Neural cell (in vitro differentiated cells): ENCODE data around the gene TUBB1.

Experiments used
- EP300 ChIP-seq: fragments of 450-650 bp; conservative IDR thresholded peaks from 2 replicates; pipeline ENCODE4 v1.6.1; 2014; ENCODE audit warnings: antibody characterized with exemption, mild to moderate bottlenecking, moderate library complexity; ENCODE audit not compliant: poor library complexity, severe bottlenecking
- EZH2 ChIP-seq: fragments of 200-600, 300-800 bp; shearing (Covaris generic), sonication (generic); IDR thresholded peaks from 2 replicates; pipeline ENCODE4 v1.6.1; 2014; ENCODE audit warnings: antibody characterized with exemption, low read length, borderline replicate concordance, mild to moderate bottlenecking; ENCODE audit not compliant: insufficient read depth, poor library complexity, severe bottlenecking
- POLR2AphosphoS5 ChIP-seq: IDR thresholded peaks from 2 replicates; pipeline ENCODE4 v1.6.1; 2012
- RAD21 ChIP-seq: fragments of 450-650 bp; conservative IDR thresholded peaks from 2 replicates; pipeline ENCODE4 v1.6.1; 2014; ENCODE audit warnings: antibody characterized with exemption, mild to moderate bottlenecking, moderate library complexity
- TF ChIP-seq, protein P1 (sequence below): fragments of 450-650 bp; IDR thresholded peaks from 2 replicates; pipeline ENCODE4 v1.5.1; 2014; ENCODE audit warnings: antibody characterized with exemption, mild to moderate bottlenecking, moderate library complexity; ENCODE audit not compliant: poor library complexity, severe bottlenecking
- TF ChIP-seq, protein P2 (sequence below): IDR thresholded peaks from 2 replicates; pipeline ENCODE4 v1.6.1; 2012; ENCODE audit warnings: borderline replicate concordance

DNA sequence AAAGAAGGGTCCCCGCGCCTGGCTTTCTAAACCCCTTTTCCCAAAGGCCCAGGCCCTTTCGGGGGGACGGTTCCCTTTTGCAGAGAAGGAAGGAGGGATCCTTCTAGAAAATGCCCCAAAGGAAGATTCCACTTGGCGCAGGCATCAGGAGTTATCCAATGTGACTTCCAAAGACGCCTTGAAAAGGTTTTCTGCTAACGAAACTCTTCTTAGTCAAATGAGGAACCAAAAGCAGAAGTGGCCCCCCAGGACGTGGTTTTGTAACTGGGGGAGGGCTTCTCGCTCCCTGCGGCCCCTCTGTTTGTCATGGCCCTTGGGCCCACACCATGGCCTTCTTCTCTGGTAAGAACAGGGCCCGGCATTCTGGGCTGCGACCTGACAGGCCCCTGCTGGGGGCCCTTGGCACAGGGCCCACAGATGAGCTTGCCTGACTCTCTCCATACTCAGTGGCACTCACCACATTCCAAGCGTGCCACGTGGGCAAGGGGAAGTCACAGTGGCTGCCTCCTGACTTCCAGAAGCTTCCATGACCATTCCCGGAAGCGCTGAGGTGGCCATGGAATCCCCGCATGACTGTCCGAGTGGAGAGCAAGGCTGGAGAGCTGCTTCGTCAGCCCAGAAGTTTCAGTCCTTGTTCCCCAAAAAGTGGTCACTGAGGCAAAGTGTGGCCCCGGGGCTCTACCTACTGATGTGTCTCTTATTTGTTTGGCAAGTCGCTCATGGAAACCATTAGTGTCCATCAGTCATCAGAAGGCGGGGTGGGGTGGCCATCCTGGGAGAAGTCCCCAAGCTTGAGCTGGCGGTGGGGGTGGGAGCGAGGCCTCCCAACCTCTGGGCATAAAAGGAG is 11.3 kb upstream of the TUBB1 start:
- TF ChIP-seq, protein P1, sequence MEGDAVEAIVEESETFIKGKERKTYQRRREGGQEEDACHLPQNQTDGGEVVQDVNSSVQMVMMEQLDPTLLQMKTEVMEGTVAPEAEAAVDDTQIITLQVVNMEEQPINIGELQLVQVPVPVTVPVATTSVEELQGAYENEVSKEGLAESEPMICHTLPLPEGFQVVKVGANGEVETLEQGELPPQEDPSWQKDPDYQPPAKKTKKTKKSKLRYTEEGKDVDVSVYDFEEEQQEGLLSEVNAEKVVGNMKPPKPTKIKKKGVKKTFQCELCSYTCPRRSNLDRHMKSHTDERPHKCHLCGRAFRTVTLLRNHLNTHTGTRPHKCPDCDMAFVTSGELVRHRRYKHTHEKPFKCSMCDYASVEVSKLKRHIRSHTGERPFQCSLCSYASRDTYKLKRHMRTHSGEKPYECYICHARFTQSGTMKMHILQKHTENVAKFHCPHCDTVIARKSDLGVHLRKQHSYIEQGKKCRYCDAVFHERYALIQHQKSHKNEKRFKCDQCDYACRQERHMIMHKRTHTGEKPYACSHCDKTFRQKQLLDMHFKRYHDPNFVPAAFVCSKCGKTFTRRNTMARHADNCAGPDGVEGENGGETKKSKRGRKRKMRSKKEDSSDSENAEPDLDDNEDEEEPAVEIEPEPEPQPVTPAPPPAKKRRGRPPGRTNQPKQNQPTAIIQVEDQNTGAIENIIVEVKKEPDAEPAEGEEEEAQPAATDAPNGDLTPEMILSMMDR = no peak
- TF ChIP-seq RAD21 (no peak), EP300 (no peak), POLR2AphosphoS5 (no peak), EZH2 (no peak)
- TF ChIP-seq, protein P2, sequence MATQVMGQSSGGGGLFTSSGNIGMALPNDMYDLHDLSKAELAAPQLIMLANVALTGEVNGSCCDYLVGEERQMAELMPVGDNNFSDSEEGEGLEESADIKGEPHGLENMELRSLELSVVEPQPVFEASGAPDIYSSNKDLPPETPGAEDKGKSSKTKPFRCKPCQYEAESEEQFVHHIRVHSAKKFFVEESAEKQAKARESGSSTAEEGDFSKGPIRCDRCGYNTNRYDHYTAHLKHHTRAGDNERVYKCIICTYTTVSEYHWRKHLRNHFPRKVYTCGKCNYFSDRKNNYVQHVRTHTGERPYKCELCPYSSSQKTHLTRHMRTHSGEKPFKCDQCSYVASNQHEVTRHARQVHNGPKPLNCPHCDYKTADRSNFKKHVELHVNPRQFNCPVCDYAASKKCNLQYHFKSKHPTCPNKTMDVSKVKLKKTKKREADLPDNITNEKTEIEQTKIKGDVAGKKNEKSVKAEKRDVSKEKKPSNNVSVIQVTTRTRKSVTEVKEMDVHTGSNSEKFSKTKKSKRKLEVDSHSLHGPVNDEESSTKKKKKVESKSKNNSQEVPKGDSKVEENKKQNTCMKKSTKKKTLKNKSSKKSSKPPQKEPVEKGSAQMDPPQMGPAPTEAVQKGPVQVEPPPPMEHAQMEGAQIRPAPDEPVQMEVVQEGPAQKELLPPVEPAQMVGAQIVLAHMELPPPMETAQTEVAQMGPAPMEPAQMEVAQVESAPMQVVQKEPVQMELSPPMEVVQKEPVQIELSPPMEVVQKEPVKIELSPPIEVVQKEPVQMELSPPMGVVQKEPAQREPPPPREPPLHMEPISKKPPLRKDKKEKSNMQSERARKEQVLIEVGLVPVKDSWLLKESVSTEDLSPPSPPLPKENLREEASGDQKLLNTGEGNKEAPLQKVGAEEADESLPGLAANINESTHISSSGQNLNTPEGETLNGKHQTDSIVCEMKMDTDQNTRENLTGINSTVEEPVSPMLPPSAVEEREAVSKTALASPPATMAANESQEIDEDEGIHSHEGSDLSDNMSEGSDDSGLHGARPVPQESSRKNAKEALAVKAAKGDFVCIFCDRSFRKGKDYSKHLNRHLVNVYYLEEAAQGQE = no peak
